Fibroblast of the aortic adventitia (primary cell): ENCODE data around the gene LRP2BP. TPM values are rescaled to one million over a fixed set of nuclear protein-coding genes. Genes with fewer than 3 reads are reported as not detected.

Experiments
- DNase-seq: peaks from one replicate; pipeline ENCODE4 v3.0.0-alpha.2; 2010; ENCODE audit warnings: low read depth
- H3K4me3 ChIP-seq: 2 replicates; pipeline ENCODE4 v1.5.1; 2011; ENCODE audit warnings: low read depth, mild to moderate bottlenecking, control low read depth, low read length, moderate library complexity
- CTCF ChIP-seq: IDR thresholded peaks from 2 replicates; pipeline ENCODE4 v1.5.1; 2011; ENCODE audit warnings: mild to moderate bottlenecking, low read length, control low read depth, inconsistent platforms; ENCODE audit not compliant: insufficient read depth
- total RNA-seq: library from RNA; depleted of rRNA; stranded (reverse); fragments of >200 nt; gene quantifications from 2 replicates; pipeline ENCODE4 v1.2.3, GENCODE V29; 2012; ENCODE audit warnings: low replicate concordance

Gene LRP2BP
- total RNA-seq, 1 donor, result 0.63 TPM

- H3K4me3 ChIP-seq, result no peak overlapping the region
- no peak for DNase-seq
- TF ChIP-seq CTCF, result no peak
Measured at GRCh38 chr4:185426960-185427688, 31.4 kb upstream of the LRP2BP start.

- peak; percentile 93 for DNase-seq
- H3K4me3 ChIP-seq, result peak within 1 kb of the TSS; percentile 92
- TF ChIP-seq CTCF, result no peak
Measured at GRCh38 chr4:185425647-185426352, 30.1 kb upstream of the LRP2BP start, which contains the start of gene UFSP2. Gene UFSP2, minus strand, starts transcription at chr4:185425964. Its CDS starts 96 bp downstream, at chr4:185425868.

- TF ChIP-seq CTCF, result no peak
- DNase-seq, result peak; percentile 62
- H3K4me3 ChIP-seq, result peak overlapping the region; percentile 92
Measured at GRCh38 chr4:185424905-185425646, 29.4 kb upstream of the LRP2BP start.

GRCh38 chr4:185421366-185422124, 25.8 kb upstream of the LRP2BP start:
- DNase-seq, result peak; percentile 73
- no peak overlapping the region for H3K4me3 ChIP-seq
- TF ChIP-seq CTCF, result no peak

- no peak for DNase-seq
- no peak overlapping the region for H3K4me3 ChIP-seq
- TF ChIP-seq CTCF, result no peak
Measured at GRCh38 chr4:185416955-185417354, 21.2 kb upstream of the LRP2BP start.

- TF ChIP-seq CTCF, result no peak
- no peak overlapping the region for H3K4me3 ChIP-seq
- no peak for DNase-seq
Measured at GRCh38 chr4:185412412-185412811, 16.7 kb upstream of the LRP2BP start.
